Right lobe of liver (tissue), 6 donors: ENCODE results near the gene PAQR4. TPM values are rescaled to one million over a fixed set of nuclear protein-coding genes. Genes with fewer than 3 reads are reported as not detected.

ENCODE experiments used
- ATAC-seq, 4 donors: fragments of 200-7000 bp; cut with Tn5 transposase; one replicate each; pipeline ENCODE4 v1.9.1; 2020; ENCODE audit warnings: mild to moderate bottlenecking in 4 of 4, moderate library complexity in 4 of 4
- DNase-seq, 3 donors: peaks; one replicate each; pipeline ENCODE4 v3.0.0-alpha.2; 2020
- H3K27ac ChIP-seq, 3 donors: fragments of 200-600 bp; one replicate each; pipeline ENCODE4 v1.8.0; 2022
- H3K27me3 ChIP-seq, 2 donors: fragments of 200-600 bp; one replicate each; pipeline ENCODE4 v1.8.0; 2022
- H3K36me3 ChIP-seq, 4 donors: fragments of 200-600 bp; sonication (generic) in 1 of 4; one replicate each; pipeline versions ENCODE4 v1.5.1 to v1.8.0; 2017 to 2022; ENCODE audit warnings: control low read depth in 1 of 4
- H3K4me1 ChIP-seq, 4 donors: fragments of 200-600 bp; sonication (generic) in 1 of 4; one replicate each; pipeline versions ENCODE4 v1.5.1 to v1.8.0; 2017 to 2022; ENCODE audit warnings: control low read depth in 1 of 4
- H3K4me3 ChIP-seq, 3 donors: fragments of 200-600 bp; one replicate each; pipeline ENCODE4 v1.8.0; 2022
- H3K9me3 ChIP-seq, 4 donors: fragments of 200-600 bp; sonication (generic) in 1 of 4; one replicate each; pipeline versions ENCODE4 v1.5.1 to v1.8.0; 2017 to 2022; ENCODE audit warnings: control low read depth in 1 of 4
- CTCF ChIP-seq, 4 donors: fragments of 200-600 bp in 3 of 4; fragments of 450-650 bp in 1 of 4; IDR thresholded peaks; one replicate each; pipeline versions ENCODE4 v1.5.1 to v1.8.0; 2016 to 2022; ENCODE audit warnings: antibody characterized with exemption in 4 of 4, mild to moderate bottlenecking in 2 of 4
- POLR2A ChIP-seq: fragments of 450-650 bp; IDR thresholded peaks from one replicate; pipeline ENCODE4 v1.6.1; 2017; ENCODE audit warnings: antibody characterized with exemption, mild to moderate bottlenecking
- WGBS: methylation state at CpG from one replicate; pipeline ENCODE4 v1.1.6; 2018; ENCODE audit warnings: low coverage, low lambda C conversion rate; ENCODE audit not compliant: insufficient coverage; ENCODE audit errors: missing lambda C conversion rate; 5-methylcytosine and 5-hydroxymethylcytosine counted together
- intact Hi-C, 2 donors: fragments of 100-400 bp; cut with DNase I; formaldehyde crosslinking; loops; one replicate each; pipeline versions ENCODE4 v1.11.2 to v1.14.1; 2022
- total RNA-seq, 6 experiments: library from RNA; depleted of rRNA in 2 of 6; stranded (reverse); fragments of >200 nt in 2 of 6; fragmentation: NEBNext Ultra II Directional in 3 of 6; extraction: Animal tissue kit (Norgen Biotek cat#: 25700) in 3 of 6; gene quantifications; one replicate each; pipeline versions ENCODE4 v1.1.0 to v1.2.4, GENCODE V29; 2016 to 2023
- donor health status: DM: no; HTN: yes; CAD: no.
- donor health status: DM: no; HTN: no; CAD: no.
- donor health status: DM: no; HTN: no; CAD: no.
- donor health status: DM: no; HTN: yes; CAD: no.
- donor health status: DM: no; HTN: yes; CAD: no.

Gene PAQR4
- total RNA-seq, 6 experiments from 2014 or later, result 0.93 to 6.1 (median 3.3) TPM

- no peak for TF ChIP-seq POLR2A
- TF ChIP-seq CTCF (IDR thresholded peaks at IDR 0.05), result no peak
- intact Hi-C loops, result no loop called here
- H3K4me1 ChIP-seq, result peaks cover 0 to 11% (median 2%) of the 10 kb centered on the region in 4 donors
These were observed 45.8 kb downstream of the PAQR4 start for GRCh38 chr16:3014971-3015370.

GRCh38 chr16:3015865-3016521, 46.8 kb downstream of the PAQR4 start:
- ATAC-seq, result no peak
- intact Hi-C loops, result no loop called here
- H3K4me3 ChIP-seq, result no peak overlapping the region
- H3K4me1 ChIP-seq, result peaks cover 0 to 17% (median 2%) of the 10 kb centered on the region in 4 donors
- H3K27ac ChIP-seq, result no peak overlapping the region
- TF ChIP-seq CTCF (IDR thresholded peaks at IDR 0.05), result no peak
- TF ChIP-seq POLR2A, result no peak
- H3K9me3 ChIP-seq, result no peaks in the 10 kb centered on the region
- no peaks in the 10 kb centered on the region for H3K36me3 ChIP-seq
- DNase-seq, result no peak
- 78% methylated on average over 4 of the region's 13 CpGs for WGBS
- H3K27me3 ChIP-seq, result no peaks in the 10 kb centered on the region

More at GRCh38 chr16:3014971-3015370, 45.8 kb downstream of the PAQR4 start:
- H3K4me3 ChIP-seq, result no peak overlapping the region
- H3K9me3 ChIP-seq, result no peaks in the 10 kb centered on the region
- DNase-seq (no peak), ATAC-seq (no peak)
- H3K27ac ChIP-seq, result no peak overlapping the region
- no peaks in the 10 kb centered on the region for H3K27me3 ChIP-seq
- 85% methylated on average over 6 of the region's 6 CpGs for WGBS
- H3K36me3 ChIP-seq, result no peaks in the 10 kb centered on the region

- H3K9me3 ChIP-seq, result no peaks in the 10 kb centered on the region
- 89% methylated on average over 9 of the region's 20 CpGs for WGBS
- DNase-seq (no peak), ATAC-seq (no peak)
- intact Hi-C loops, result no loop called here
- H3K4me1 ChIP-seq, result peaks cover 0 to 17% (median 7%) of the 10 kb centered on the region in 4 donors
- no peak overlapping the region for H3K4me3 ChIP-seq
- no peaks in the 10 kb centered on the region for H3K36me3 ChIP-seq
- H3K27ac ChIP-seq, result no peak overlapping the region
- H3K27me3 ChIP-seq, result no peaks in the 10 kb centered on the region
- TF ChIP-seq POLR2A, result no peak
- TF ChIP-seq CTCF (IDR thresholded peaks at IDR 0.05), result no peak
These were observed 48.2 kb downstream of the PAQR4 start for GRCh38 chr16:3017344-3017743.

- ATAC-seq (no peak), DNase-seq (no peak)
- 9% methylated on average over 26 of the region's 52 CpGs for WGBS
- Histone ChIP-seq H3K27ac (no peak within 1 kb of the TSS), H3K4me3 (no peak within 1 kb of the TSS), H3K36me3 (no peaks in the 10 kb centered on the region), H3K9me3 (no peaks in the 10 kb centered on the region), H3K4me1 (peaks cover 0 to 19% (median 8%) of the 10 kb centered on the region in 4 donors), H3K27me3 (no peaks in the 10 kb centered on the region)
- TF ChIP-seq CTCF (IDR thresholded peaks at IDR 0.05) (no peak), POLR2A (no peak)
- intact Hi-C loops, result no loop called here
These were observed 48.8 kb downstream of the PAQR4 start, which contains the start of gene CLDN6 for GRCh38 chr16:3017794-3018506. Gene CLDN6, minus strand, starts transcription at chr16:3018183. Its CDS starts 2,162 bp downstream, at chr16:3016021.
